Stimulated activated naive B cell treated with anti-CD40 and anti-IgM and Interleukin-4, amounts not matched to agents 10 μg/mL and 1 μg/mL and 100 μg/mL, for 72 hours (primary cell): ENCODE data around the gene ACVR1C.
"Not testable (repeated sequence)": the region's sequence is repeated elsewhere in the genome, so short reads cannot be mapped to it uniquely, and the experiment has no call there.

ENCODE experiments used
- ATAC-seq, 2 donors: fragments of 150-1000 bp; cut with Tn5 transposase; replicated peaks; 2 replicates each; pipeline ENCODE4 v1.10.0; 2021; ENCODE audit warnings: moderate library complexity in 1 of 2
- DNase-seq: peaks from one replicate; pipeline ENCODE4 v3.0.0; 2021
- H3K27ac Mint-ChIP-seq: one replicate; pipeline ENCODE4 v1.8.0; 2022; ENCODE audit warnings: mild to moderate bottlenecking, mixed read lengths
- H3K27me3 Mint-ChIP-seq, 2 donors: one replicate each; pipeline ENCODE4 v1.8.0; 2022; ENCODE audit warnings: mixed read lengths in 2 of 2
- H3K36me3 Mint-ChIP-seq, 2 donors: one replicate each; pipeline ENCODE4 v1.8.0; 2022; ENCODE audit warnings: mixed read lengths in 2 of 2, mild to moderate bottlenecking in 1 of 2
- H3K4me1 Mint-ChIP-seq, 2 donors: one replicate each; pipeline ENCODE4 v1.8.0; 2022; ENCODE audit warnings: mixed read lengths in 2 of 2, mild to moderate bottlenecking in 1 of 2
- H3K4me3 Mint-ChIP-seq, 2 donors: one replicate each; pipeline ENCODE4 v1.8.0; 2022; ENCODE audit warnings: mild to moderate bottlenecking in 2 of 2, mixed read lengths in 2 of 2, moderate library complexity in 1 of 2
- H3K9me3 Mint-ChIP-seq, 2 donors: one replicate each; pipeline ENCODE4 v1.8.0; 2022; ENCODE audit warnings: mixed read lengths in 2 of 2, mild to moderate bottlenecking in 1 of 2

Gene ACVR1C

GRCh38 chr2:157559061-157559460 is 69.6 kb downstream of the ACVR1C start:
- H3K36me3 Mint-ChIP-seq = peaks cover 0 to 1% of the 10 kb centered on the region in 2 donors
- H3K27me3 Mint-ChIP-seq = no peaks in the 10 kb centered on the region
- H3K4me3 Mint-ChIP-seq = no peak overlapping the region
- H3K27ac Mint-ChIP-seq = no peak overlapping the region
- no peak for ATAC-seq
- peaks cover 0 to 9% of the 10 kb centered on the region in 2 donors for H3K4me1 Mint-ChIP-seq
- H3K9me3 Mint-ChIP-seq = peaks cover 4 to 6% of the 10 kb centered on the region in 2 donors
- DNase-seq = no peak

GRCh38 chr2:157557770-157558169 is 70.9 kb downstream of the ACVR1C start:
- Mint-ChIP-seq H3K36me3 (peaks cover 0 to 1% of the 10 kb centered on the region in 2 donors), H3K27ac (no peak overlapping the region), H3K4me1 (peaks cover 0 to 4% of the 10 kb centered on the region in 2 donors), H3K9me3 (no peaks in the 10 kb centered on the region), H3K4me3 (no peak overlapping the region), H3K27me3 (no peaks in the 10 kb centered on the region)
- no peak for DNase-seq
- ATAC-seq = no peak

- Mint-ChIP-seq H3K4me3 (no peak overlapping the region), H3K27ac (no peak overlapping the region), H3K27me3 (no peaks in the 10 kb centered on the region), H3K4me1 (no peaks in the 10 kb centered on the region), H3K9me3 (peaks cover 0 to 2% of the 10 kb centered on the region in 2 donors), H3K36me3 (no peaks in the 10 kb centered on the region)
- no peak for ATAC-seq
- no peak for DNase-seq
These were observed 88.6 kb downstream of the ACVR1C start for GRCh38 chr2:157540102-157540501.

- H3K9me3 Mint-ChIP-seq = peaks cover 0 to 2% of the 10 kb centered on the region in 2 donors
- no peaks in the 10 kb centered on the region for H3K4me1 Mint-ChIP-seq
- DNase-seq (no peak), ATAC-seq (no peak)
- no peaks in the 10 kb centered on the region for H3K36me3 Mint-ChIP-seq
- no peak overlapping the region for H3K27ac Mint-ChIP-seq
- no peaks in the 10 kb centered on the region for H3K27me3 Mint-ChIP-seq
- no peak overlapping the region for H3K4me3 Mint-ChIP-seq
These were observed 90.6 kb downstream of the ACVR1C start for GRCh38 chr2:157538064-157538463.

GRCh38 chr2:157536815-157537214 is 91.8 kb downstream of the ACVR1C start:
- no peak for DNase-seq
- Mint-ChIP-seq H3K27ac (no peak overlapping the region), H3K36me3 (no peaks in the 10 kb centered on the region), H3K27me3 (no peaks in the 10 kb centered on the region), H3K4me3 (no peak overlapping the region), H3K4me1 (no peaks in the 10 kb centered on the region), H3K9me3 (peaks cover 0 to 2% of the 10 kb centered on the region in 2 donors)
- no peak for ATAC-seq

GRCh38 chr2:157528963-157529751 is 99.5 kb downstream of the ACVR1C start:
- ATAC-seq (no peak), DNase-seq (no peak)
- no peaks in the 10 kb centered on the region for H3K4me1 Mint-ChIP-seq
- no peaks in the 10 kb centered on the region for H3K36me3 Mint-ChIP-seq
- H3K4me3 Mint-ChIP-seq = no peak overlapping the region
- H3K27me3 Mint-ChIP-seq = peaks cover 4 to 5% of the 10 kb centered on the region in 2 donors
- no peaks in the 10 kb centered on the region for H3K9me3 Mint-ChIP-seq
- H3K27ac Mint-ChIP-seq = no peak overlapping the region

- H3K27me3 Mint-ChIP-seq = peaks cover 4 to 5% of the 10 kb centered on the region in 2 donors
- no peak overlapping the region for H3K27ac Mint-ChIP-seq
- H3K4me3 Mint-ChIP-seq = no peak overlapping the region
- H3K9me3 Mint-ChIP-seq = no peaks in the 10 kb centered on the region
- ATAC-seq (no peak), DNase-seq (no peak)
- no peaks in the 10 kb centered on the region for H3K36me3 Mint-ChIP-seq
- H3K4me1 Mint-ChIP-seq = peaks cover 18 to 24% of the 10 kb centered on the region in 2 donors
These were observed 102.6 kb downstream of the ACVR1C start for GRCh38 chr2:157526070-157526469.

GRCh38 chr2:157523270-157524247 is 105.1 kb downstream of the ACVR1C start:
- H3K4me3 Mint-ChIP-seq = peak overlapping the region; percentile 9 to 27
- H3K27ac Mint-ChIP-seq = peak overlapping the region; percentile 56
- peaks cover 18 to 24% of the 10 kb centered on the region in 2 donors for H3K4me1 Mint-ChIP-seq
- peaks cover 4 to 5% of the 10 kb centered on the region in 2 donors for H3K27me3 Mint-ChIP-seq
- ATAC-seq (peak; percentile 92 to 93), DNase-seq (no peak)
- no peaks in the 10 kb centered on the region for H3K9me3 Mint-ChIP-seq
- H3K36me3 Mint-ChIP-seq = no peaks in the 10 kb centered on the region

GRCh38 chr2:157514966-157515365 is 113.7 kb downstream of the ACVR1C start:
- H3K27me3 Mint-ChIP-seq, DNase-seq, H3K36me3 Mint-ChIP-seq, H3K4me3 Mint-ChIP-seq, H3K27ac Mint-ChIP-seq, ATAC-seq, H3K9me3 Mint-ChIP-seq, H3K4me1 Mint-ChIP-seq: not testable (repeated sequence)

GRCh38 chr2:157509744-157510143 is 118.9 kb downstream of the ACVR1C start:
- H3K27ac Mint-ChIP-seq = no peak overlapping the region
- DNase-seq (no peak), ATAC-seq (no peak)
- H3K9me3 Mint-ChIP-seq = peaks cover 0 to 5% of the 10 kb centered on the region in 2 donors
- peaks cover 0 to 4% of the 10 kb centered on the region in 2 donors for H3K27me3 Mint-ChIP-seq
- H3K4me3 Mint-ChIP-seq = no peak overlapping the region
- H3K4me1 Mint-ChIP-seq = peaks cover 4 to 7% of the 10 kb centered on the region in 2 donors
- peaks cover 2 to 11% of the 10 kb centered on the region in 2 donors for H3K36me3 Mint-ChIP-seq

- Mint-ChIP-seq H3K36me3 (peaks cover 2 to 11% of the 10 kb centered on the region in 2 donors), H3K4me1 (peaks cover 4 to 7% of the 10 kb centered on the region in 2 donors), H3K27ac (no peak overlapping the region), H3K9me3 (peaks cover 0 to 5% of the 10 kb centered on the region in 2 donors), H3K27me3 (peaks cover 0 to 4% of the 10 kb centered on the region in 2 donors), H3K4me3 (no peak overlapping the region)
- ATAC-seq (peak; percentile 74 to 79), DNase-seq (no peak)
These were observed 120.0 kb downstream of the ACVR1C start for GRCh38 chr2:157508676-157509075.

- no peak overlapping the region for H3K27ac Mint-ChIP-seq
- H3K4me3 Mint-ChIP-seq = no peak overlapping the region
- peaks cover 0 to 4% of the 10 kb centered on the region in 2 donors for H3K27me3 Mint-ChIP-seq
- DNase-seq = no peak
- peaks cover 8 to 9% of the 10 kb centered on the region in 2 donors for H3K4me1 Mint-ChIP-seq
- no peak for ATAC-seq
- peaks cover 0 to 5% of the 10 kb centered on the region in 2 donors for H3K9me3 Mint-ChIP-seq
- peaks cover 2 to 11% of the 10 kb centered on the region in 2 donors for H3K36me3 Mint-ChIP-seq
These were observed 122.1 kb downstream of the ACVR1C start for GRCh38 chr2:157506586-157506985.

- ATAC-seq = no peak
- DNase-seq = no peak
- Mint-ChIP-seq H3K4me1 (peaks cover 17 to 26% of the 10 kb centered on the region in 2 donors), H3K4me3 (no peak overlapping the region), H3K36me3 (peaks cover 2 to 11% of the 10 kb centered on the region in 2 donors), H3K27ac (no peak overlapping the region), H3K9me3 (peaks cover 0 to 7% of the 10 kb centered on the region in 2 donors), H3K27me3 (peaks cover 0 to 4% of the 10 kb centered on the region in 2 donors)
These were observed 124.0 kb downstream of the ACVR1C start for GRCh38 chr2:157504623-157505022.

GRCh38 chr2:157501026-157501425 is 127.6 kb downstream of the ACVR1C start:
- no peak overlapping the region for H3K27ac Mint-ChIP-seq
- DNase-seq (no peak), ATAC-seq (peak in 1 of 2 donors; percentile 53)
- no peak overlapping the region for H3K4me3 Mint-ChIP-seq
- peaks cover 0 to 2% of the 10 kb centered on the region in 2 donors for H3K9me3 Mint-ChIP-seq
- no peaks in the 10 kb centered on the region for H3K27me3 Mint-ChIP-seq
- H3K36me3 Mint-ChIP-seq = peaks cover 0 to 6% of the 10 kb centered on the region in 2 donors
- peaks cover 13 to 23% of the 10 kb centered on the region in 2 donors for H3K4me1 Mint-ChIP-seq
